Stimulated activated CD4-positive, alpha-beta T cell treated with anti-CD3 and anti-CD28 coated beads, Interleukin-2, amount 100 ng/mL, for 4 hours (primary cell): Measurements from ENCODE around the gene KBTBD8.

Experiments used
- DNase-seq: peaks from one replicate; pipeline ENCODE4 v3.0.0-alpha.2; 2020; ENCODE audit warnings: low read depth

The KBTBD8 gene

GRCh38 chr3:66998904-66999235, 763 bp downstream of the KBTBD8 start:
- no peak for DNase-seq

DNA sequence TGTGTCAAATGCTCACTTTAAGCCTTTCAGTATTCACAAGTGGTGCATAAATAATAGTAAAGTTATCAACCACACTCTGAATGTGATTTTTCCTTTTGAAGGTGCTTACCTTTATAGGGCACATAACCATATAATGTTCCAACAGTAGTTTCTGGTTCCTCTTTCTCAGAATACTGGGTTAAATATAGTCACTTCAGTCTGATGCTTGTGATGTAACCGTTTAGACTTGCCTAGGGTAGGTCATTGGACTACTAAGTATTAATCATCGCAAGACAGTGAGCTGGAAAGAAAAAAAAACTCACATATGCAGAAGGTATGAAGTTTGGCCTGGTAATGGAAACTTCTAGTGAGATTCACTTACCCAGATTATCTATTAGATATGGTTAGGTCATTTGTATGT, 1.9 kb downstream of the KBTBD8 start:
- DNase-seq: no peak

DNA sequence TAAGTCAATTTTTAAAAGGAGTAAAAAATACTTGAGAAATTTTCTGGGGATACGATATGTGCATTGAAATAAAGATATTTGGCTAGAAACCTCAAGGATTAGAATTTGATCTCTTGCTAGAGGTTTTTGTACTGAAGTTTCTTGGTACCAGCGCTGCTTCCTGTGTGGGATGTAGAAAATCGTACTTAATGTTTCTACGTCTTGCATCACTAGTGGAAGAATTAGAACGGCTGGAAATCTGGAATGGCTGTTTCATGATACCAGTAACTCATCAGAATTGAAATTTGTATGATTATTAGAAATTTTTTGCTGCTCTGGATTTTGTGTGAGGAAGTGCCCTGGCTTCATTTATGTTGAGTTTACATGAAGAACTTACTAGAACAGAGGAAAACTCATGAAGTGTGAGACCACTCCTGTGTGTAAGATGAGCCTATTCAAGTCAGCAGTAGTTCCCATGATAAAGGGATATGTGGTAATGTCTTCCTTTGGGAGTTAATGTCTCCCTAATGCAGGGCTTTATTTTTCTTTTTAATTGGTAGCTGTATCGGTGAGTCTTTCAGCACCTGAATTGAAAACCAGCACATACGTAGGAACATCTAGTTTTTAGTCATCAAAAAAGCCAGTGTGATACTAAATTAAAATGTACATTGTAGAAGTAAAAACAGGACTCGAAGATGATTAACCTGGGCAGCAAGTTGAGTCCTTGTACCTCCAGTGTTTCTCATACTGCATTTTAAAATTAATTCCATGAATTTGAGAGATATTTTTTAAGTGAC, 3.2 kb downstream of the KBTBD8 start:
- DNase-seq: no peak

DNA sequence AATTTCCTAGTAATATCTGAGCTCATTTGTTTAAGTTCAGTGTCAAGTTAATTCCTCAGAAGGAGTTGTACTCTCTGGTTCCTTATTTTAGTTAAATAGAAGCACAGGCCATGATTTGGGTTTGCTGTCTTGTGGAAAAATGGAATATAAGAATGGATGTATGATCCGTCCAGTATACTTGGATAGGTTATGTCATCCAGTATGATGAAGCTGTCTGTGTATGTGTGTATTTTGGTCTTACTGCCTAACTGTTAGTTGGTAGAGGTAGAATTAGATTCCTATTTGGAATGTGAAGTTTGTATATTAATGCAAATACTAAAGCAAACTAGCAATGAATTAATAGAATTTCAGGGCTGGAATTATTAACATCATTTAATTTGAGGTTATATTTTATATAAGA, 7.9 kb downstream of the KBTBD8 start:
- DNase-seq: no peak

DNA sequence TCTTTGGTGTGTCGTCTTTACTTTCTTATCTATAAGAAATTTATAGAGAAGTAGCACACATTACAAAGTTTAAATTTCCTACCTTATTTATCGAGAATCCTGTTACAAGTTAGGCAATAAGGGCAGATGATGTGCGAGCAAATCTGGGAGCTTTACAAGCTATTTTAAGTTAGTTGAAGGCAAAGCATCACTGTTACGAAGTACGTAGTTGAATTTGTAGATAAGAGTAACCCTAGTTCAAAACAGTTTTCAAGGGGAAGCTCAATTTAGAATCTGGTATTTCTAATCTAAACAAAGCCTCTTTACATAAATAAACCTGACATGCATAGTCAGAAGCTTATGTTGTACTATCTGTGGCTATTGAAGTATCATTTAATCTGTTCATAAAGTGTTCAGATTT, 8.4 kb downstream of the KBTBD8 start:
- no peak for DNase-seq

- no peak for DNase-seq
Measured at GRCh38 chr3:67008388-67008787, 10.3 kb downstream of the KBTBD8 start.

- no peak for DNase-seq
Measured at GRCh38 chr3:67009716-67010115, 11.6 kb downstream of the KBTBD8 start.

DNA sequence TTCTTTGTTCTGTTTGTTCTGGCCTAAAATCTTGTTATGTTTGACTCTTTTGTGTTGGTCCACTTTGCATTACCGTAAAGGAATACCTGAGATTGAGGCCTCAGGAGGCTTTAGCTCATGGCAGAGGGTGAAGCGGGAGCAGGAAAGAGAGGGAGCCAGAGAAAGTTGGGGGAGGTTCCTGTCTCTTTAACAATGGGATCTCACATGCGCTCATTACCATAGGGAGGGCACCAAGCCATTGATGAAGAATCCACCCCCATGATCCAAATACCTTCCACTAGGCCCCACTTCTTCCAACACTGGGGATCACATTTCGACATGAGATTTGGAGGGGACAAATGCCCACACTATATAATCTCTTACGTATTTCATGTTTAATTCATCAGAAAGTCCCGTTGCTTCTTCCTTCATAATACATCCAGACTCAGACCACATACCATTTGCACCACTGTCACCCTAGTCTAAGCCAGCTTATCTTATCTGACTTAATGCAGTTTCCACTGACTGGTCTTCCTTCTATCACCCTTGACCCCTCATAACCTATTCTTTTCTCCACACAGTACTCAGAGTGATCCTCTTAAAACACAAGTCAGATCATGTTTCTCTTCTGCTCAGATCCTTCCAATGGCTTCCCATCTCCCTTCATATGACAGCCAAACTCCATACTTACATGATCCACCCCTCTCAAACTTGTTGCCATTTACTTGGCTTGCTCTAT, 13.5 kb downstream of the KBTBD8 start:
- no peak for DNase-seq

- no peak for DNase-seq
Measured at GRCh38 chr3:67012564-67012963, 14.5 kb downstream of the KBTBD8 start.

- DNase-seq: no peak
Measured at GRCh38 chr3:67015702-67016484, 17.8 kb downstream of the KBTBD8 start.

DNA sequence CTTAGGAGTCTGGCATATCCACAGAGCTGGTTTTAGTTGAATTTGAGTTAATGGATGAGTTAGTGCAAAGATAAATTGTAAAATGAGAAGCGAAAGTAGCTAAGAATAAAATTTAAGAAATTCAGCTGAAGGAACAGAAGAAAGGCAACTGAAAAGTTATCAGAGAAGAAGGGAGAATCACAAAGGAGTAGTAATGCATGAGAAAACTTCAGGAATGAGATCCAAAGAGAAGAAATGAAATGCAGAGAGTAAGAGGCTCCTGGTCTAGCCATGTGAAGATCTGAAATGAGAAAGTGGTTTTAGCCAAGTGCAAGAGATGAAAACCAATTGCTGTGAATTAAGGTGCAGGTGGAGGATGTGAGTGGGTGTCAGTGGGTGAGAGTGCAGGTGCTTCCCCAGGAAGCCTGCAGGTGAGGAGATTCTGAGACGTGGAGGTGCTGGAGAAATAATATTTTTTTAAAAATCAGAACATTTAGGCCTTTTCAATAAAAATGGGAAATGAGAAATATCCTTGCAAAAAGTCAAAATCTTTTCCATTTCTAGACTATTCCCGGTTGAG, 18.5 kb downstream of the KBTBD8 start:
- DNase-seq: peak; percentile 28

DNA sequence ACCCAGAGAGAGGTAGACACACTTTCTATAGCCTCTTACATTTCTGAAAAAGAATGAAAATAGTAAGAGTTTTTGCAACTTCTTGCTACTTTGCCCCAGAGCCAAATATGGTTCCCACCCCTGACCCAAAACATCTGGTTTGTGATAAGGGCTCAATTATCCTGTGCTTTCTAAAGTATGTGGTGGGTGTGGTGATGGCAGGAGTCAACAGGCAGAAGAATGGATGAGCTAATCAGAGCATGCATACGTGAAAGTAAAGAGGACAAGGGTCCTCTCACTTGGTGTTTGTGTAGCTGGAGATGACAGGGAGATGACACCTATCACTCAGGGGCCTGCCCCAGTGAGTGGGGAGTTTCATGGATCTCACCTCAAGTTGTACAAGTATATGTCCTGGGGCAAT, 19.1 kb downstream of the KBTBD8 start:
- DNase-seq: no peak

- DNase-seq: no peak
Measured at GRCh38 chr3:67018105-67018788, 20.1 kb downstream of the KBTBD8 start.

DNA sequence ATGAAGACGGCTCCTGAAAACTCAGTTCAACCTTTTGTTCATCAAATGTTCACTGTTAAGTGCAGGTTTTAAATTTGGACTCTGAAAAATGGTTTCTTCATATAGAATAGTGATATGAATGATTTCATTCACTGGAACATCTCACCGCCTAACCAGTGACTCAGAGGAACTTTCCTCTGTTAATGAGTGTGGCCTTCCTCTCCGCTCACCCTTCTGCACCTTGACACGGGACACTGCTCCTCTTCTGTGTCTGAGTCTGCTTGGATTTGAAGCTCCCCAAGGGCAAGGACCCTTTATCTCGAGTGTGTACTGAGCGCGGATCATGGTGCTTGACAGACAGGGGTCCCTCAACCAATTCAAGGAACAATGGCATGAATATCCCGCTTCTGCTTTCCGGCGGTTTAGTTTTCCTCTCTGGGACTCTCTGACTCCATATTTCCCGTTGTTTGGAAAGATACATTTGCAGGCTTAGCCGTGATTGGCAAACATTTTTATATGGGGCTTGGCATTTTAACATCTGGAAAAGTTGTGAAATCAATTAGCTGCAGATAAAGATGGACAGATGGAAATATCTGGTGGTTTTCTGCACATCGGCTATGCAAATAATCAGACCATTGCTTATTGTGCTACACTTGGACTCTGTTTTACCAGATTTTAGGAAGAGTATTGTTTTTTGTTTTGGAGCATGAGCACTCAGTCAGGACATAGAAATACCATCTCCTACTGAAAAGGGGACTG, 20.9 kb downstream of the KBTBD8 start:
- no peak for DNase-seq

DNA sequence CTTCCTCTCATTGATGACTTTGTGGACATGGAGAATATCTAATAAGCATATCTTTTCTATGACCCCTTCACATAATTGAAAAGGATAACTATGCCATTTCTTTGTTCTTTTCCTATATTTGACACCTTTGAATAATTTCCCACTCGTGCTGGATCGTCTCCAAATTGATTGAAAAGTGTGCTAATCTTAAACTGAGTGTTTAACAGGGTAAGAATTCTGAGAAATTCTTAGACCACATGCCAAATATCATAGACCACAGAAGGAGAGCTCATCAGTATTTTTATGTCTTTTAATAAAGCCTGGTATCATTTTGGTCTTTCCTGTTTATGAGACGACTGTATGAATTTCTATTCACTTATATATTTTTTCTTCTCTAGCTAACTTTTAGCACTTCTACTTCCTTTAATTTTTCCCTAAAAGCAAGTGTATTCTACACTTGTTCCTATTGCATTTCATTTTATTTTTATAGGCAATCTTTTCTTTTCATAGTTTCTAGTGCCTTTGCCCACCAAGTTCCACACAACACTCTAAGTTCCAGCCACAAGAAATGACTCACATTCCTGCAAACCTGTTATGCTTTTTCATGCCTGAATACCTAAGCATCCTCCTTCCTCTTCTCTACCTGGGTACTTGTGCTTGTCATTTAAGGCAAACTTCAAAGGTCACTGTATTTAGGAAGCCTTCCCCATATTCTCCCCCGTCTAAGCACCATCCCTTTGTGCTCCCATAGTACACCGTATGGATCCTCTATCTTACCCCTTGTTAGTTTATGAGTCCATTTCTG, 30.1 kb downstream of the KBTBD8 start:
- DNase-seq: no peak

DNA sequence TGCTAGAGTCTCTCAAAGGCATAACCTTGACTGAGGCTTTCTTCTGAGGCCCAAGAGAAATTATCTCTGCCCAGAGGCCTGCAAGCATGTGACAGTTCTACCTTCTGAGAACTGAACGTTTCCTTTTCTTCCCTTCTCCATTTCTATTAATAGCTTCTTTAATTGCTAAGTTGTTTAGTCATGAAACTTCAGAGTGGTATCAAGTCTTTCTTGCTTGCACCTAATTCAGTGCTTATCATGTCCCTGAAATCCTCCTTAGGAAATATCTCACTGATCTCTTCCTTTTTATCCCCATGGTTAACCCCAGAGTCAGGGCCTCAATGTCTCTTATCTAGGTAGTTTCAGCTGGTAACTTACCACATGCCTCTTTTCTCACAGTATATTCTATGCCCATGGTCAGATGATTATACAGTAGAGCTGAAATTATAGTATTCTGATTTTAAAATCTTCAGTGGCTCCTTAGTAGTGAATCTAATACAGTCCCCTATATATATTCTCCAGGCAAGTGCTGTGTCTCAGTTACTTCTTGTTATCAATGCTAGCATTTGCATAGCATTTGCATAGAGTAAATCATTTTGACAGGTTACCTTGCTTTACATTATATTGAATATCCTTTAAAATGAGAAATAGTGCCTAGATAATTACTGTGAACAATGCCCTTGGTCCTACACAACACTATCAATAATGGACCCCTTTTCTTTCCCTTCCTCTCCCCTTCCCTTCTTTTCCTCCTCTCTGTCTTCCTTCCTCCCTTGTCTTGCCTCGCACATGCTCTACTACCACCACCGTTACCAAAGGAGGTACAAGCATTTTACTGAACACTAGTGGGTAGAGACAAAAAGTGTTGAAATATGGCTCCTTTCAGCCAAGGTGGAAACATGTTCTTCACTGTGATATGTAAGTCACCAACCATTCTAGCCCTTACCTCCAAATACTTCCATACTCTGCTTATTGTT, 33.0 kb downstream of the KBTBD8 start:
- DNase-seq: no peak

DNA sequence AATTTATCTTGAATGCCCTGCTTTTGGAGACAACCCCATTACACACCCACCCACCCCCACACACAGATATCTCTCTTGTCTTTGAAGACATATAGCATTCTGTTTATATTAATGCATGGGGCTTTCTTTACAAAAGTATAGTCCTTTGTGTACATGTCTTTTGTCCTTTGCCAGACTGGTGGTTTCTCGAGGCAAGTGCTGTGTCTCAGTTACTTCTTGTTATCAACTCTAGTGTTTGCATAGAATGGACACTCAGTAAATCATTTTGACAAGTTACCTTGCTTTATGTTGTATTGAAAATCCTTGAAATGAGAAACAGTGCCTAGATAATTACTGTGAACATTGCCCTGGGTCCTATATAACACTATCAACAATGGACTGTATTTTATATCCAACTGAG, 33.9 kb downstream of the KBTBD8 start:
- no peak for DNase-seq

GRCh38 chr3:67033079-67033478, 35.0 kb downstream of the KBTBD8 start:
- no peak for DNase-seq

DNA sequence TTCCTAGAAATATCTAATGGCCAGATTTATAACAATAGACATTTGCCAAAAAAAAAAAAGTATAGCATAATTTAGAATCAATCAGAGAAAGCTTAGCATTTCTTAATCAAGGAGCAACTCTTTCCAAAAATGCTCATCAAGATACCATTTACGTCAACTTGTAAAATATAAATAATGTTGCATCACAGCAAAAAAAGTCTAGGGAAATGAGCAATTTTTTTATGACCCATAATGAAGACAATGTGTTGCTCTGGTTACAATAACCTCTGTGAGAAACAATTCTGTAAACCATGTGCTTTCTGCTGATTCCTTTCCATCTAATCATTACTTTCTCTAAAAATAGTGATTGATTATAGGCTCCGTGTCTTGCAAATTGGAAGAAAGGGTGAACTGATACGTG, 36.3 kb downstream of the KBTBD8 start:
- DNase-seq: no peak
